Type B pancreatic cell (in vitro differentiated cells): ENCODE measurements around the gene OR8B8. TPM values are rescaled to one million over a fixed set of nuclear protein-coding genes. Genes with fewer than 3 reads are reported as not detected.

Experiments
- DNase-seq: peaks from one replicate; pipeline ENCODE4 v3.0.0; 2021; ENCODE audit warnings: mixed read lengths; ENCODE audit not compliant: unreplicated experiment; ENCODE audit errors: extremely low spot score
- H3K27ac Mint-ChIP-seq: 2 replicates; pipeline ENCODE4 v1.8.0; 2021; ENCODE audit warnings: mild to moderate bottlenecking, mixed read lengths
- H3K27me3 Mint-ChIP-seq: 2 replicates; pipeline ENCODE4 v1.8.0; 2021; ENCODE audit warnings: mixed read lengths
- H3K36me3 Mint-ChIP-seq: 2 replicates; pipeline ENCODE4 v1.8.0; 2021; ENCODE audit warnings: mixed read lengths
- H3K4me1 Mint-ChIP-seq: one replicate; pipeline ENCODE4 v1.8.0; 2021; ENCODE audit warnings: mixed read lengths; ENCODE audit not compliant: unreplicated experiment
- H3K4me3 Mint-ChIP-seq: 2 replicates; pipeline ENCODE4 v1.8.0; 2021; ENCODE audit warnings: mild to moderate bottlenecking, mixed read lengths
- H3K9me3 Mint-ChIP-seq: 2 replicates; pipeline ENCODE4 v1.8.0; 2021; ENCODE audit warnings: mixed read lengths
- CTCF ChIP-seq: fragments of 200-600 bp; sonication (generic); conservative IDR thresholded peaks from 2 replicates; pipeline ENCODE4 v1.5.0; 2021; ENCODE audit warnings: antibody characterized with exemption, mild to moderate bottlenecking
- total RNA-seq: library from RNA; stranded (reverse); gene quantifications from 2 replicates; pipeline ENCODE4 v1.2.1, GENCODE V29; 2021; ENCODE audit warnings: low replicate concordance

Gene OR8B8
- total RNA-seq, 1 donor from 2014 or later = not detected

- Mint-ChIP-seq H3K9me3 (no peaks in the 10 kb centered on the region), H3K36me3 (no peaks in the 10 kb centered on the region), H3K27ac (no peak overlapping the region), H3K4me1 (no peaks in the 10 kb centered on the region), H3K27me3 (peaks cover 30% of the 10 kb centered on the region), H3K4me3 (no peak overlapping the region)
- DNase-seq = no peak
- TF ChIP-seq CTCF = no peak
Measured at GRCh38 chr11:124440608-124441007, 4.9 kb downstream of the OR8B8 start.

- no peaks in the 10 kb centered on the region for H3K4me1 Mint-ChIP-seq
- H3K27me3 Mint-ChIP-seq = peaks cover 17% of the 10 kb centered on the region
- H3K4me3 Mint-ChIP-seq = no peak overlapping the region
- no peak overlapping the region for H3K27ac Mint-ChIP-seq
- TF ChIP-seq CTCF = no peak
- peaks cover 1% of the 10 kb centered on the region for H3K9me3 Mint-ChIP-seq
- DNase-seq = no peak
- no peaks in the 10 kb centered on the region for H3K36me3 Mint-ChIP-seq
Measured at GRCh38 chr11:124434699-124435098, 10.8 kb downstream of the OR8B8 start.

GRCh38 chr11:124429599-124429998 is 15.9 kb downstream of the OR8B8 start:
- Mint-ChIP-seq H3K4me3 (no peak overlapping the region), H3K27me3 (no peaks in the 10 kb centered on the region), H3K9me3 (peaks cover 7% of the 10 kb centered on the region), H3K4me1 (no peaks in the 10 kb centered on the region), H3K36me3 (no peaks in the 10 kb centered on the region), H3K27ac (no peak overlapping the region)
- no peak for DNase-seq
- TF ChIP-seq CTCF = no peak

- Mint-ChIP-seq H3K9me3 (peaks cover 3% of the 10 kb centered on the region), H3K27me3 (no peaks in the 10 kb centered on the region), H3K36me3 (no peaks in the 10 kb centered on the region), H3K4me3 (no peak within 1 kb of the TSS), H3K4me1 (no peaks in the 10 kb centered on the region), H3K27ac (no peak within 1 kb of the TSS)
- no peak for TF ChIP-seq CTCF
- no peak for DNase-seq
Measured at GRCh38 chr11:124424384-124424921, 21.0 kb downstream of the OR8B8 start, which contains the start of gene OR8B4. Gene OR8B4, minus strand, starts transcription at chr11:124424871. Its CDS starts 0 bp downstream, at chr11:124424871.

GRCh38 chr11:124421043-124421442 is 24.5 kb downstream of the OR8B8 start:
- no peak for TF ChIP-seq CTCF
- DNase-seq = no peak
- H3K9me3 Mint-ChIP-seq = no peaks in the 10 kb centered on the region
- H3K27ac Mint-ChIP-seq = no peak overlapping the region
- H3K36me3 Mint-ChIP-seq = no peaks in the 10 kb centered on the region
- H3K4me1 Mint-ChIP-seq = no peaks in the 10 kb centered on the region
- H3K27me3 Mint-ChIP-seq = no peaks in the 10 kb centered on the region
- no peak overlapping the region for H3K4me3 Mint-ChIP-seq
